A204.1 (cell line): ENCODE measurements around the gene TPGS1.

ENCODE experiments used
- FAIRE-seq: peaks from 2 replicates; lab custom pipeline; 2012; peaks lifted over from hg19 to GRCh38; lab: Jason Lieb, UNC

Gene TPGS1

GRCh38 chr19:519449-519865, 12.2 kb downstream of the TPGS1 start:
- FAIRE-seq = no peak

GRCh38 chr19:522726-523125, 15.4 kb downstream of the TPGS1 start:
- FAIRE-seq = no peak

- FAIRE-seq = no peak
These were observed 16.9 kb downstream of the TPGS1 start for GRCh38 chr19:524062-524674.

- FAIRE-seq = no peak
These were observed 17.7 kb downstream of the TPGS1 start for GRCh38 chr19:525029-525428.

- FAIRE-seq = no peak
These were observed 18.6 kb downstream of the TPGS1 start for GRCh38 chr19:525857-526419.

- FAIRE-seq = no peak
These were observed 23.1 kb downstream of the TPGS1 start for GRCh38 chr19:530134-531008.

- no peak for FAIRE-seq
These were observed 23.9 kb downstream of the TPGS1 start for GRCh38 chr19:531009-531752.

- no peak for FAIRE-seq
These were observed 24.7 kb downstream of the TPGS1 start, which contains the start of gene CDC34 for GRCh38 chr19:531753-532560. TSS of gene CDC34 (plus strand) at chr19:531760. CDS start at chr19:531932, 172 bp downstream.

- no peak for FAIRE-seq
These were observed 25.5 kb downstream of the TPGS1 start for GRCh38 chr19:532561-533363.

GRCh38 chr19:533364-534058, 26.2 kb downstream of the TPGS1 start:
- FAIRE-seq = no peak

GRCh38 chr19:534088-534487, 26.8 kb downstream of the TPGS1 start:
- no peak for FAIRE-seq

GRCh38 chr19:535017-535835, 27.9 kb downstream of the TPGS1 start:
- FAIRE-seq = no peak

- no peak for FAIRE-seq
These were observed 29.0 kb downstream of the TPGS1 start for GRCh38 chr19:536031-536880.

GRCh38 chr19:536881-537404, 29.6 kb downstream of the TPGS1 start:
- FAIRE-seq = no peak

- FAIRE-seq = no peak
These were observed 31.5 kb downstream of the TPGS1 start for GRCh38 chr19:538641-539428.

GRCh38 chr19:539429-540030, 32.2 kb downstream of the TPGS1 start:
- no peak for FAIRE-seq
